Esophagus muscularis mucosa (tissue), 3 donors: ENCODE data around the gene NANOS3.

Experiments
- CTCF ChIP-seq, 3 experiments: fragments of 200-600 bp in 2 of 3; fragments of 450-650 bp in 1 of 3; sonication (generic) in 2 of 3; IDR thresholded peaks; one replicate each; pipeline ENCODE4 v1.5.1; 2017 to 2019; ENCODE audit warnings: antibody characterized with exemption in 3 of 3, mild to moderate bottlenecking in 2 of 3, moderate library complexity in 1 of 3
- POLR2A ChIP-seq: fragments of 450-650 bp; IDR thresholded peaks from one replicate; pipeline ENCODE4 v1.6.1; 2017; ENCODE audit warnings: antibody characterized with exemption, moderate library complexity, mild to moderate bottlenecking, low read depth

GRCh38 chr19:13860679-13861391 lies 16.1 kb upstream of the NANOS3 start:
- no peak for TF ChIP-seq CTCF (IDR thresholded peaks at IDR 0.05)
- TF ChIP-seq POLR2A, result no peak
